Transverse colon (tissue), 4 donors: ENCODE results near the gene SLC29A1.

ENCODE experiments used
- CTCF ChIP-seq, 5 experiments: fragments of 200-600 bp in 3 of 5; fragments of 450-650 bp in 2 of 5; sonication (generic) in 3 of 5; IDR thresholded peaks; 1 replicate in 2 of 5; 2 replicates in 3 of 5; pipeline ENCODE4 v1.5.1; 2016 to 2017; ENCODE audit warnings: antibody characterized with exemption in 5 of 5, inconsistent platforms in 3 of 5, mild to moderate bottlenecking in 2 of 5, moderate library complexity in 1 of 5
- EP300 ChIP-seq: sonication (generic); formaldehyde crosslinking; IDR thresholded peaks from one replicate; pipeline ENCODE4 v1.6.1; 2017; ENCODE audit warnings: antibody characterized with exemption, low read depth
- POLR2A ChIP-seq: fragments of 450-650 bp; IDR thresholded peaks from one replicate; pipeline ENCODE4 v1.6.1; 2016; ENCODE audit warnings: antibody characterized with exemption, mild to moderate bottlenecking, moderate library complexity
- POLR2AphosphoS5 ChIP-seq, 3 donors: sonication (generic); formaldehyde crosslinking; IDR thresholded peaks; one replicate each; pipeline ENCODE4 v1.6.1; 2016; ENCODE audit warnings: antibody characterized with exemption in 3 of 3

- TF ChIP-seq POLR2A (no peak), CTCF (IDR thresholded peaks at IDR 0.05) (no peak), EP300 (no peak), POLR2AphosphoS5 (IDR thresholded peaks at IDR 0.05) (no peak)
Observed at GRCh38 chr6:44258921-44259320, 35.5 kb downstream of the SLC29A1 start.
